ENCODE measurements around the gene SLC39A1. TPM values are rescaled to one million over a fixed set of nuclear protein-coding genes. Genes with fewer than 3 reads are reported as not detected.

Gene SLC39A1
- total RNA-seq, 1 experiment from 2014 or later: 204 TPM

GRCh38 chr1:153929981-153930948 is 33.1 kb downstream of the SLC39A1 start (continued):
- TF ChIP-seq, protein P1, sequence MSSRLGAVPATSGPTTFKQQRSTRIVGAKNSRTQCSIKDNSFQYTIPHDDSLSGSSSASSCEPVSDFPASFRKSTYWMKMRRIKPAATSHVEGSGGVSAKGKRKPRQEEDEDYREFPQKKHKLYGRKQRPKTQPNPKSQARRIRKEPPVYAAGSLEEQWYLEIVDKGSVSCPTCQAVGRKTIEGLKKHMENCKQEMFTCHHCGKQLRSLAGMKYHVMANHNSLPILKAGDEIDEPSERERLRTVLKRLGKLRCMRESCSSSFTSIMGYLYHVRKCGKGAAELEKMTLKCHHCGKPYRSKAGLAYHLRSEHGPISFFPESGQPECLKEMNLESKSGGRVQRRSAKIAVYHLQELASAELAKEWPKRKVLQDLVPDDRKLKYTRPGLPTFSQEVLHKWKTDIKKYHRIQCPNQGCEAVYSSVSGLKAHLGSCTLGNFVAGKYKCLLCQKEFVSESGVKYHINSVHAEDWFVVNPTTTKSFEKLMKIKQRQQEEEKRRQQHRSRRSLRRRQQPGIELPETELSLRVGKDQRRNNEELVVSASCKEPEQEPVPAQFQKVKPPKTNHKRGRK (CRISPR knock-in tag; IDR thresholded peaks at IDR 0.05; ENCODE audit: borderline replicate concordance): no peak
- TF ChIP-seq SMAD4 (CRISPR knock-in tag; IDR thresholded peaks at IDR 0.05): no peak
- no peak for TF ChIP-seq NR3C1 (CRISPR knock-in tag; conservative IDR thresholded peaks at IDR 0.05; ENCODE audit: low read depth)
- no peak for TF ChIP-seq ZNF138 (CRISPR knock-in tag; conservative IDR thresholded peaks at IDR 0.05)
- TF ChIP-seq, protein P2, sequence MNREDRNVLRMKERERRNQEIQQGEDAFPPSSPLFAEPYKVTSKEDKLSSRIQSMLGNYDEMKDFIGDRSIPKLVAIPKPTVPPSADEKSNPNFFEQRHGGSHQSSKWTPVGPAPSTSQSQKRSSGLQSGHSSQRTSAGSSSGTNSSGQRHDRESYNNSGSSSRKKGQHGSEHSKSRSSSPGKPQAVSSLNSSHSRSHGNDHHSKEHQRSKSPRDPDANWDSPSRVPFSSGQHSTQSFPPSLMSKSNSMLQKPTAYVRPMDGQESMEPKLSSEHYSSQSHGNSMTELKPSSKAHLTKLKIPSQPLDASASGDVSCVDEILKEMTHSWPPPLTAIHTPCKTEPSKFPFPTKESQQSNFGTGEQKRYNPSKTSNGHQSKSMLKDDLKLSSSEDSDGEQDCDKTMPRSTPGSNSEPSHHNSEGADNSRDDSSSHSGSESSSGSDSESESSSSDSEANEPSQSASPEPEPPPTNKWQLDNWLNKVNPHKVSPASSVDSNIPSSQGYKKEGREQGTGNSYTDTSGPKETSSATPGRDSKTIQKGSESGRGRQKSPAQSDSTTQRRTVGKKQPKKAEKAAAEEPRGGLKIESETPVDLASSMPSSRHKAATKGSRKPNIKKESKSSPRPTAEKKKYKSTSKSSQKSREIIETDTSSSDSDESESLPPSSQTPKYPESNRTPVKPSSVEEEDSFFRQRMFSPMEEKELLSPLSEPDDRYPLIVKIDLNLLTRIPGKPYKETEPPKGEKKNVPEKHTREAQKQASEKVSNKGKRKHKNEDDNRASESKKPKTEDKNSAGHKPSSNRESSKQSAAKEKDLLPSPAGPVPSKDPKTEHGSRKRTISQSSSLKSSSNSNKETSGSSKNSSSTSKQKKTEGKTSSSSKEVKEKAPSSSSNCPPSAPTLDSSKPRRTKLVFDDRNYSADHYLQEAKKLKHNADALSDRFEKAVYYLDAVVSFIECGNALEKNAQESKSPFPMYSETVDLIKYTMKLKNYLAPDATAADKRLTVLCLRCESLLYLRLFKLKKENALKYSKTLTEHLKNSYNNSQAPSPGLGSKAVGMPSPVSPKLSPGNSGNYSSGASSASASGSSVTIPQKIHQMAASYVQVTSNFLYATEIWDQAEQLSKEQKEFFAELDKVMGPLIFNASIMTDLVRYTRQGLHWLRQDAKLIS (CRISPR knock-in tag; IDR thresholded peaks at IDR 0.05; ENCODE audit: borderline replicate concordance): no peak
- TF ChIP-seq ZBTB21 (CRISPR knock-in tag; IDR thresholded peaks at IDR 0.05; ENCODE audit: borderline replicate concordance): no peak
- TF ChIP-seq, protein P3, sequence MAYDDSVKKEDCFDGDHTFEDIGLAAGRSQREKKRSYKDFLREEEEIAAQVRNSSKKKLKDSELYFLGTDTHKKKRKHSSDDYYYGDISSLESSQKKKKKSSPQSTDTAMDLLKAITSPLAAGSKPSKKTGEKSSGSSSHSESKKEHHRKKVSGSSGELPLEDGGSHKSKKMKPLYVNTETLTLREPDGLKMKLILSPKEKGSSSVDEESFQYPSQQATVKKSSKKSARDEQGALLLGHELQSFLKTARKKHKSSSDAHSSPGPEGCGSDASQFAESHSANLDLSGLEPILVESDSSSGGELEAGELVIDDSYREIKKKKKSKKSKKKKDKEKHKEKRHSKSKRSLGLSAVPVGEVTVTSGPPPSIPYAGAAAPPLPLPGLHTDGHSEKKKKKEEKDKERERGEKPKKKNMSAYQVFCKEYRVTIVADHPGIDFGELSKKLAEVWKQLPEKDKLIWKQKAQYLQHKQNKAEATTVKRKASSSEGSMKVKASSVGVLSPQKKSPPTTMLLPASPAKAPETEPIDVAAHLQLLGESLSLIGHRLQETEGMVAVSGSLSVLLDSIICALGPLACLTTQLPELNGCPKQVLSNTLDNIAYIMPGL (CRISPR knock-in tag; IDR thresholded peaks at IDR 0.05): no peak
- no peak for TF ChIP-seq ESRRA (CRISPR knock-in tag; IDR thresholded peaks at IDR 0.05; ENCODE audit: borderline replicate concordance)
- TF ChIP-seq ZNF396 (CRISPR knock-in tag; IDR thresholded peaks at IDR 0.05; ENCODE audit: borderline replicate concordance): no peak
- no peak for TF ChIP-seq PRRX2 (CRISPR knock-in tag; IDR thresholded peaks at IDR 0.05)
- TF ChIP-seq ATF6 (CRISPR knock-in tag; IDR thresholded peaks at IDR 0.05): no peak

DNA sequence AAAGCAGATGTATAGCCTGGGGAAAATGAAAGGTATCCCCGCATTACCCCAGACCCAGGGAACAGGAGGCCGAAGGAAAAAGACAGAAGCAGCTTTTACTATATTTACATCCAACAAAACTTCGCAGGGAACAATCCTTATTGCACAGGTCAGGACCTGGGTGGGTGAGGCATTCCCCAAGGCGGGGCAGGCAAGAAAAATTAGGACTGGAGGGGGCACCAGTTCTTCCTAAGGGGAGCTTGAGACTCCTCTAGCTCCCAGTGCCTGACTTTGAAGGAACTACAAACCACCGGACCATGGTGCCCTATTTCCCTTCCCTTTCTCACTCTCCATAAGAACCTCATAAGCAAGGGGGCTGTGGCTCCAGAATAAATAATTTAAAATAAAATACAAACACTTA is 33.9 kb downstream of the SLC39A1 start:
- H3K27ac Mint-ChIP-seq: peak overlapping the region; percentile 37; the same call in 1 of the 2 replicates
- H3K27me3 Mint-ChIP-seq (ENCODE audit: low read depth): no peaks in the 10 kb centered on the region
- DNase-seq (ENCODE audit: low spot score) (no peak), ATAC-seq (no peak)
- no peaks in the 10 kb centered on the region for H3K4me1 Mint-ChIP-seq
- no peak overlapping the region for H3K4me3 Mint-ChIP-seq
- CTCF ChIA-PET: interaction anchor here (1.1 to 2.6 kb wide), 3 partner anchors 17 to 108 kb away, joined by 3 to 18 read pairs (median 5); partner anchors contain the start of gene DENND4B
- POLR2A ChIA-PET: interaction anchor here (1.2 kb wide), 1 partner anchor 17 kb away, joined by 4 read pairs; no protein-coding TSS in a partner anchor
- TF ChIP-seq ZNF532 (CRISPR knock-in tag; IDR thresholded peaks at IDR 0.05; ENCODE audit: borderline replicate concordance) (no peak), CREB1 (CRISPR knock-in tag; IDR thresholded peaks at IDR 0.05) (no peak), E2F4 (CRISPR knock-in tag; IDR thresholded peaks at IDR 0.05; ENCODE audit: borderline replicate concordance, low read depth) (no peak), RORB (CRISPR knock-in tag; IDR thresholded peaks at IDR 0.05) (no peak), ZNF219 (CRISPR knock-in tag; IDR thresholded peaks at IDR 0.05; ENCODE audit: borderline replicate concordance) (no peak), ETV6 (CRISPR knock-in tag; IDR thresholded peaks at IDR 0.05) (no peak), OVOL2 (CRISPR knock-in tag; IDR thresholded peaks at IDR 0.05; ENCODE audit: borderline replicate concordance) (no peak), JUN (CRISPR knock-in tag; IDR thresholded peaks at IDR 0.05) (no peak)
- peaks cover 17% of the 10 kb centered on the region for H3K36me3 Mint-ChIP-seq
- no peaks in the 10 kb centered on the region for H3K9me3 Mint-ChIP-seq
